HG03097 (cell line): ENCODE results near the gene PKDCC.
"Not testable (repeated sequence)": the region's sequence is repeated elsewhere in the genome, so short reads cannot be mapped to it uniquely, and the experiment has no call there.

ENCODE experiments used
- ATAC-seq: cut with Tn5 transposase; IDR thresholded peaks from one replicate; pipeline ENCODE4 v1.9.1; 2021; ENCODE audit not compliant: unreplicated experiment, low FRiP score

Gene PKDCC

GRCh38 chr2:42084231-42084671, 36.4 kb downstream of the PKDCC start:
- ATAC-seq = no peak

GRCh38 chr2:42085070-42085469, 37.2 kb downstream of the PKDCC start:
- ATAC-seq = not testable (repeated sequence)

- ATAC-seq = no peak
Observed at GRCh38 chr2:42085706-42086487, 38.1 kb downstream of the PKDCC start.

- no peak for ATAC-seq
Observed at GRCh38 chr2:42086500-42086953, 38.7 kb downstream of the PKDCC start.

GRCh38 chr2:42087137-42087856, 39.5 kb downstream of the PKDCC start:
- ATAC-seq = no peak

- ATAC-seq = no peak
Observed at GRCh38 chr2:42087857-42088195, 40.0 kb downstream of the PKDCC start.

- peak; percentile 58 for ATAC-seq
Observed at GRCh38 chr2:42089340-42089925, 41.6 kb downstream of the PKDCC start.

- no peak for ATAC-seq
Observed at GRCh38 chr2:42090216-42090615, 42.4 kb downstream of the PKDCC start.

GRCh38 chr2:42091671-42092070, 43.9 kb downstream of the PKDCC start:
- no peak for ATAC-seq

- ATAC-seq = no peak
Observed at GRCh38 chr2:42092084-42092996, 44.5 kb downstream of the PKDCC start.

GRCh38 chr2:42094114-42094513, 46.3 kb downstream of the PKDCC start:
- ATAC-seq = no peak

- ATAC-seq = no peak
Observed at GRCh38 chr2:42095923-42096408, 48.1 kb downstream of the PKDCC start.

- peak; percentile 33 for ATAC-seq
Observed at GRCh38 chr2:42096869-42097591, 49.2 kb downstream of the PKDCC start.

GRCh38 chr2:42098571-42099437, 51.0 kb downstream of the PKDCC start:
- ATAC-seq = no peak

- ATAC-seq = no peak
Observed at GRCh38 chr2:42099438-42100173, 51.8 kb downstream of the PKDCC start.

- no peak for ATAC-seq
Observed at GRCh38 chr2:42100683-42101205, 52.9 kb downstream of the PKDCC start.

GRCh38 chr2:42101206-42102023, 53.6 kb downstream of the PKDCC start:
- ATAC-seq = no peak
